Lower leg skin (tissue), 4 donors: ENCODE results near the gene CALN1. TPM values are rescaled to one million over a fixed set of nuclear protein-coding genes. Genes with fewer than 3 reads are reported as not detected.

Experiments
- DNase-seq, 2 donors: peaks; one replicate each; pipeline ENCODE4 v3.0.0-alpha.2; 2019; ENCODE audit warnings: low spot score in 2 of 2
- H3K4me3 ChIP-seq: fragments of 200-600 bp; sonication (generic); 2 replicates; pipeline ENCODE4 v1.5.1; 2017; ENCODE audit warnings: mild to moderate bottlenecking, low read depth; ENCODE audit not compliant: poor library complexity, severe bottlenecking
- CTCF ChIP-seq, 3 donors: fragments of 450-650 bp; IDR thresholded peaks; one replicate each; pipeline ENCODE4 v1.5.1; 2016; ENCODE audit warnings: antibody characterized with exemption in 3 of 3, mild to moderate bottlenecking in 3 of 3, moderate library complexity in 2 of 3
- POLR2A ChIP-seq, 2 donors: fragments of 450-650 bp; IDR thresholded peaks; one replicate each; pipeline ENCODE4 v1.6.1; 2016 to 2017; ENCODE audit warnings: antibody characterized with exemption in 2 of 2, mild to moderate bottlenecking in 1 of 2, moderate library complexity in 1 of 2
- whole genome bisulfite sequencing, 2 donors: methylation state at CpG; one replicate each; pipeline ENCODE4 v1.1.5; 2018; 5-methylcytosine and 5-hydroxymethylcytosine counted together
- intact Hi-C: fragments of 100-400 bp; cut with DNase I; formaldehyde crosslinking; loops from one replicate; pipeline ENCODE4 v1.15.0; 2023; ENCODE audit warnings: low total_unique reads
- total RNA-seq, 4 donors: library from RNA; depleted of rRNA; stranded (reverse); fragments of >200 nt; gene quantifications; one replicate each; pipeline ENCODE4 v1.1.0, GENCODE V29; 2016

CALN1 gene
- total RNA-seq, 4 donors from 2014 or later: 2.3 to 11.2 (median 7.3) TPM

DNA sequence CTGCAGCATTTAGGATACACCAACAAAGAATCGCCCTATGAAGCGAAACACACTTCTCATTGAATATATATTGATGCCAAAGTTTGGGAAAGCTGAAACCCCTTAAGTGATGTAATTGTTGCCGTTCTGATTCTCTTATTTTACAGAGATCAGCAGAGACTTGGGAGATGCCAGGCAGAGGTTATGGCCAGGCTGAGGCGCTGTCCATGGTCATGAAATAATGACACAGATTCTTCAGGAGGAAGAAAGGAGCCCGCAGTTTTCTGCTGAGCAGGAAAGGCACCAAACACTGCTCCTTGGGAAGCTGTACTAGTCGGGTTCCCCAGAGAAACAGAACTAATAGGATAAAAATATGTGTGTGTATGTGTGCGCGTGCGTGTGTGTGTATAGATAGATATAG is 566.0 kb downstream of the CALN1 start:
- intact Hi-C loops: no loop called here
- WGBS, 2 donors: 75 to 78% methylated on average over 9 of the region's 9 CpGs
- H3K4me3 ChIP-seq: no peak overlapping the region
- no peak for DNase-seq
- TF ChIP-seq POLR2A (IDR thresholded peaks at IDR 0.05) (no peak), CTCF (IDR thresholded peaks at IDR 0.05) (no peak)

DNA sequence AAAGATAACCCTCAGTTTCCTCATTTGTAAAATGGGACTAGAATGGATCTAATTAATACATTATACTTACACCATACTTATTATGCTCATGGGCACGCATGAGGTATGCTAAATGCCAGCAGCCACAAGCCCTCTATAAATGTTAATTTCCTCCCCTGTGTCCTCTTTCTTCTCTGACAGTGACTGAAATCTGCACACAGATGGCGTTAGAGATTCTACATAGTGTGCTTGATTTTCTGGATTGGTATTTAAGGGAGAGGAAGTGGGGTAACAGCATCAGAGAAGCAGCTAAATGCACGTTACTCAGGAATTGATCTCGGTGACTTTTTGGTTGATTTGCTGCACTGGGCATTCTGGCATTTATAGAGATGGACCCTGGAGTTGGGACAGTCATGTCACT is 568.5 kb downstream of the CALN1 start:
- H3K4me3 ChIP-seq: no peak overlapping the region
- no peak for DNase-seq
- TF ChIP-seq CTCF (IDR thresholded peaks at IDR 0.05) (no peak), POLR2A (IDR thresholded peaks at IDR 0.05) (no peak)
- WGBS, 2 donors: 49 to 58% methylated on average over 4 of the region's 4 CpGs
- intact Hi-C loops: no loop called here

DNA sequence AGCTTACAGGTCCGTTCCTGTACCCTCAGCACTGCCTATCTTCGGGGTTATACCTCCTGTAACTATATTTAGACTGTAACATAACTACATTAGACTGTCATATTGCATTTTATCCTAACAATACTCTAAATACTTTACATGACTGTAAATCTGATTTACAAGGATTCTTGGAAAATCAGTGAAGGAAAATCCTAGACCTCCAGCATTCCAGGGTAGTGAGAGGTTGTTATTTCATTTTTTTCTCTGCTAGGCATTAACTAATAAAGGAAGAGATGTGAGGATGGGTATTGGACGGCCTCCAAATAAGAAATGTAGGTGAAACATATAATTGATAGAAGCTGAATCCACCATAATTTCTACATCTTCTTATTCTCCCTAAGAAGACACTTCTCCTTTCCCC is 569.4 kb downstream of the CALN1 start:
- TF ChIP-seq POLR2A (IDR thresholded peaks at IDR 0.05) (no peak), CTCF (IDR thresholded peaks at IDR 0.05) (no peak)
- WGBS, 2 donors: 49 to 51% methylated on average over 3 of the region's 3 CpGs
- H3K4me3 ChIP-seq: no peak overlapping the region
- intact Hi-C loops: no loop called here
- DNase-seq: no peak

GRCh38 chr7:71842381-71842780 is 569.8 kb downstream of the CALN1 start:
- WGBS, 2 donors: 35 to 38% methylated on average over 6 of the region's 6 CpGs
- no peak overlapping the region for H3K4me3 ChIP-seq
- no peak for DNase-seq
- intact Hi-C loops: no loop called here
- TF ChIP-seq POLR2A (IDR thresholded peaks at IDR 0.05) (no peak), CTCF (IDR thresholded peaks at IDR 0.05) (no peak)

- no peak for DNase-seq
- TF ChIP-seq POLR2A (IDR thresholded peaks at IDR 0.05) (no peak), CTCF (IDR thresholded peaks at IDR 0.05) (no peak)
- intact Hi-C loops: no loop called here
- H3K4me3 ChIP-seq: no peak overlapping the region
- 87 to 90% methylated on average over 5 of the region's 5 CpGs for WGBS, 2 donors
Observed at GRCh38 chr7:71835056-71835455, 577.1 kb downstream of the CALN1 start.

DNA sequence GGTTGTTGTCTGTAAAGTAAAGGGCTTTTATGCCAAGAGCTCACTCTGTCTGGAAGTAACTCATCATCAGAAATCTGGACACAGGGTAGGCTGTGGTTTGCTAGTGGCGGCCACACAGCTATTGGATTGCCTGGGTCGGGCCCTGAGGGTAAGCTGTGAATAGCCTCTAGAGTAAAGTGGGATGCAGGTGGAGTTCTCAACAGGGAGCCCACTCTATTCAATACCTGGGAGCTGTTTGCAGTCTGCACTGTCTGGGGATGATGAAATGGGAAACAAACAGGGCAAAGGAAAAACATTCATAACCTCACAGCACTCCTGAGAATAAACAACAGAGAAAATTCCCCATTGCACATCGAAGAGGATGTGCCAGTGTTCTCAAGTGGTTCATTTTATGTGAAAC is 582.6 kb downstream of the CALN1 start:
- TF ChIP-seq POLR2A (IDR thresholded peaks at IDR 0.05) (no peak), CTCF (IDR thresholded peaks at IDR 0.05) (no peak)
- no peak for DNase-seq
- 60 to 80% methylated on average over 3 of the region's 3 CpGs for WGBS, 2 donors
- intact Hi-C loops: no loop called here
- H3K4me3 ChIP-seq: no peak overlapping the region
